Stimulated activated CD8-positive, alpha-beta memory T cell treated with anti-CD3 and anti-CD28 coated beads, Interleukin-12 subunit alpha, Interleukin-12 subunit beta, amount 100 ng/mL, for 1 hour (primary cell): ENCODE measurements around the gene PRPF8.

Source experiments
- DNase-seq: peaks from one replicate; pipeline ENCODE4 v3.0.0-alpha.2; 2020; ENCODE audit warnings: low read depth

PRPF8 gene

DNA sequence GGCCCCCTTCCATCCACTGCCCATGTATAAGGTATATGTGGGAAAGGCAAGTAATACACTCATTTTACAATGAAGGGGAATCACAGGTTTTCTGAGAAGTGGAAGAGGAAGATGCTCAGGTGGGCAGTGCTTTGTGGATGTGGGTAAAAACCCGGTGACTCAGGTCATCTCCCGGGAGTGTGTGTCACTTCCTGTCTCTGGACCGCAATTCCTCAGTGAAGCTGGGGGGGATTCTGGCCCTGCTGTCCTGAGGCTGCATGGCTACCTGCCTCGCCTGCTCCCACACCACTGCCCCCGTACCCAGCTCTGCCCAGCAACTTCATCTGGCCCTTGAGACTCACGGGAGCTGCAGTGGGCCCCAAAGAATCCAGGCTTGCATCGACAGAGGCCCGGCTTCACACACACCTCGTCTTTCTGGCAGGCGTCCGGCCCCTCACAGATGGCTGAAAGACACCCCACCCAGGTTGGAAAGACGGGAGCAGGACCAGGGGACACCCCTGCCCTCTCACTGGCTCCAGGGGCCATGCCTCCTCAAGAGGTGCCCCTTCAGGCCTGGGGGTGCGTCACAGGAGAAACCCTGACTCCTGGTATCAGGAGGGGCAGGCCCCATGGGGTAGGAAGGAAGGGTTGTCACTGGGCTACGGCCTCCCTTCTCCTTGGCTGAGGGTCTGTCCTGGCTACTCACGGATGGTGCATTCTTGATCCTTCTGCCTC lies 40.0 kb downstream of the PRPF8 start:
- no peak for DNase-seq

DNA sequence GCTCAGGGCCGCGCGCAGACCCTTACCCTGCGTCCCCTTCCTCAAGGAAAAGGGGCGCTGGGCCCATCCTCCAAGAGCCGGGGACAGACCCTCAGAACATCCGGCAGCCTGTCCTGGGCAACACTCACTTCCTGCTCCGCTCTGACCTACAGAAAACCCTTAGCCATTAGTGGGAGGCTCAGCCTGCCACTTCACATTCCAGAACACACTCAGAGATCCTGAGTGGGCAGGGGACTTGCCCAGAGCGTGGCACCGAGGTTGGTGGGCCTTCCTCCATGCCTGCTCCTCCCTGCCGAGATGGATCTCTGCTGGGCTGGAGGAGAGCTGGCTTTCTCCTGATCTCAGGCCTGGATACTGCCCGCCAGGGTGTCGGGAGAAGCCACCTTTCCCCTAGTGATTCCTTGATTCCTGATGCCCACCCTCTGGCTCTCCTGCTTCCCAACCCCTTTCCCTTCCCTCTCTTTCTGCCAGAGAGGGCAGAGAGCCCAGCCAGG lies 40.6 kb downstream of the PRPF8 start:
- no peak for DNase-seq

- DNase-seq, result peak; percentile 35
Observed at GRCh38 chr17:1643293-1643998, 41.2 kb downstream of the PRPF8 start.

GRCh38 chr17:1641065-1641403 lies 43.6 kb downstream of the PRPF8 start:
- no peak for DNase-seq

- no peak for DNase-seq
Observed at GRCh38 chr17:1640329-1641064, 44.2 kb downstream of the PRPF8 start.

- DNase-seq, result no peak
Observed at GRCh38 chr17:1639549-1640180, 45.0 kb downstream of the PRPF8 start.

GRCh38 chr17:1638624-1639300 lies 45.9 kb downstream of the PRPF8 start:
- DNase-seq, result no peak

GRCh38 chr17:1638171-1638590 lies 46.5 kb downstream of the PRPF8 start:
- no peak for DNase-seq

- no peak for DNase-seq
Observed at GRCh38 chr17:1636732-1637285, 47.9 kb downstream of the PRPF8 start.

DNA sequence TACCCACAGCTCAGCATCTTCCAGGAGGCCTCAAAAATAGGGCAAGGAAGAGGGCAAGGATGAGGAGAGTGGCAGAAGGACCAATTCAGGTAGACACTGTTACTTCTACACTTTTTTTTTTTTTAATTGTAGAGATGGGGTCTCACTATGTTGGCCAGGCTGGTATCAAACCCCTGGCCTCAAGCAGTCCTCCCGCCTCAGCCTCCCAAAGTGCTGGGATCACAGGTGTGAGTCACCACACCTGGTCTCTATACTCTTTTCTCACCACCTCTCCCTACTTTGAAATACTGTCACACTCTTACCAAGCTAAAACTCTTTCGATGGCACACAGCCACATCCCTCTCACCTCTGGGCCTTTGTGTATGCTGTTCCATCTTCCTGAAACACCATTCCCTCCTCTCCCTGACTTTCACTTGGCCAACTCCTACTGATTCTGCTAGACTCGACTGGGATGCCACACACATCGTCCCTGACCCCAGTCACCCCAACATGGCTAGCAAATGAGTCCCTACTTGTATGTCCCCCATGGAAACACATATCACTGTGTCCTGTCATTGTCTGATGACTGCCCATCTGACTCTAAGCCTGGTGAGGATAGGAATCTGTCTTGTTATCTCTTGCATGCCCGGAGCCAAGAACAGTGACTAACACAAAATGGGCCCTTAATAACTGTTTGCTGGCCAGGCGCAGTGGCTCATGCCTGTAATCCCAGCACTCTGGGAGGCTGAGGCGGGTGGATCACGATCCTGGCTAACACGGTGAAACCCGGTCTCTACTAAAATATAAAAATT lies 48.8 kb downstream of the PRPF8 start:
- no peak for DNase-seq

- DNase-seq, result no peak
Observed at GRCh38 chr17:1634841-1635650, 49.6 kb downstream of the PRPF8 start.

DNA sequence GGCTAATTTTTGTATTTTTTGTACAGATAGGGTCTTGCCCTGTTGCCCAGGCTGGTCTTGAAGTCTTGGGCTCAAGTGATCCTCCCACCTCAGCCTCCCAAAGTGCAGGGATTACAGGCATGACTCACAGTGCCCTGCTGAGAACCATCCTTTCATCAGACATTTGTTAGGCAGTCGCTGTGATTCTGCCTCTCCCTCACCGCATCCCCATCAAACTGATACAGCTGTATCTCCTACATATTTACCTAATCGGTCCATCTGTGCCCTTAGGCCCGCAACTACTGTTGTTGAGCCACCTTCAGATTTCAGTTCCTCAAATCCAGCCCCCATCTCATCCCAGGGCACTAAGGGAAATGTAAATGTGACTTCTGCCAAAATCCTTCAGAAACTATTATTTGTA lies 54.0 kb downstream of the PRPF8 start:
- DNase-seq, result no peak

DNA sequence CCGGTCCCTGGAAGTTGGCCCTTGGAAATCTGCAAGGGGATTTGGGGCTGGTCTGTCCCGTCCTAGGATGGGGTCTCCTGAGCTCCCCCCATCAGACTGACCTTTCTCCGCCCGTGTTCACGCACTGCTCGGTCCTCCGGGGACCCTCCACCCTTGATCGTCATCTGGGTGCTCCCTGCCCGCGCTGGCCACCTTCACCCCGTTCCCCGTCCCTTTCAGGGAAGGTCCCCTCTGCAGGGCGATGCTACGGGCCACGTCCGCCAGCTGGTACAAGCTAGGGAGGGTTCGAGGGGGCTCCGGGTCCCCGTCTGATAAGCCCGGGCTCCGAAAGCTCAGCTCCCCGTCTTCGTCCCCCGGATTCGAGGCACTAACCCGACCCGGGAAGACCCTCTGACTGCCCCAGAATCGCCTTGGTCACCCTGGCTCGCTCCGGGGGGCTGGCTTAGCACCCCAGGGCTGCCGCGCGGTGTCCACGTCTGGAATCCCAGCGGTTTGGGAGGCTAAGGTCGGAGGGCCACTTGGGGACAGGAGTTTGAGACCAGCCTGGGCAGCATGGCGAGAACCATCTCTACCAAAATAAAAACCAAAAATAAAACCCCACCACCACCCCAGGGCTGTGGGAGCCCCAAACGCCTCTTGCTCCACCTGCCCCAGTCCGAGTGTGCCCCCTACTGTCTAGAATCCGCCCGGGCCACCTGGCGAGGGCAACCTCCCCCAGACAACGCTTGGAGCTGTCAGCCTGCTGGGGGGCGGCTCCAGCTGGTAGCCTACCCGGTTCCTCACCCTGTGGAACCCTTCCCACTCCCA lies 55.0 kb downstream of the PRPF8 start:
- peak; percentile 51 for DNase-seq

GRCh38 chr17:1628856-1629503 lies 55.7 kb downstream of the PRPF8 start:
- DNase-seq, result peak; percentile 80

GRCh38 chr17:1627982-1628855 lies 56.4 kb downstream of the PRPF8 start, which contains the start of gene SLC43A2:
Gene SLC43A2 (minus strand): TSS chr17:1628834. CDS start chr17:1627874, 960 bp downstream.
- peak; percentile 56 for DNase-seq

- no peak for DNase-seq
Observed at GRCh38 chr17:1627182-1627981, 57.3 kb downstream of the PRPF8 start.
